SK-N-SH treated with all-trans-retinoic acid at 6 μM for 48 hours (cell line): ENCODE measurements around the gene BICDL1.

ENCODE experiments used
- ARNTL ChIP-seq: fragments of 450-650 bp; formaldehyde crosslinking; IDR thresholded peaks from 2 replicates; pipeline ENCODE4 v1.5.0; 2020; ENCODE audit warnings: low read depth, mild to moderate bottlenecking, moderate library complexity, borderline replicate concordance
- BACH2 ChIP-seq: fragments of 250-450 bp; sonication (Bioruptor Pico); IDR thresholded peaks from 2 replicates; pipeline ENCODE4 v1.9.0; 2021; ENCODE audit warnings: mild to moderate bottlenecking, borderline replicate concordance
- CSDC2 ChIP-seq: fragments of 250-450 bp; sonication (Bioruptor Pico); IDR thresholded peaks from 2 replicates; pipeline ENCODE4 v1.5.0; 2020; ENCODE audit warnings: mild to moderate bottlenecking, moderate library complexity
- ESRRG ChIP-seq: fragments of 250-450 bp; sonication (Bioruptor Pico); IDR thresholded peaks from 2 replicates; pipeline ENCODE4 v1.6.1; 2021; ENCODE audit warnings: mild to moderate bottlenecking
- TOX ChIP-seq: fragments of 250-450 bp; sonication (Bioruptor Pico); IDR thresholded peaks from 2 replicates; pipeline ENCODE4 v1.8.0; 2021; ENCODE audit warnings: mild to moderate bottlenecking, moderate library complexity, borderline replicate concordance
- ZC3H10 ChIP-seq: fragments of 250-450 bp; sonication (Bioruptor Pico); IDR thresholded peaks from 2 replicates; pipeline ENCODE4 v1.5.1; 2021; ENCODE audit warnings: mild to moderate bottlenecking, moderate library complexity
- ZFP30 ChIP-seq: fragments of 450-650 bp; formaldehyde crosslinking; IDR thresholded peaks from 2 replicates; pipeline ENCODE4 v1.5.0; 2022; ENCODE audit warnings: mild to moderate bottlenecking, moderate library complexity
- ZNF565 ChIP-seq: fragments of 450-650 bp; formaldehyde crosslinking; conservative IDR thresholded peaks from 2 replicates; pipeline ENCODE4 v1.5.0; 2020; ENCODE audit warnings: low read depth, mild to moderate bottlenecking, moderate library complexity
- ZNF8 ChIP-seq: fragments of 450-650 bp; formaldehyde crosslinking; IDR thresholded peaks from 2 replicates; pipeline ENCODE4 v1.5.0; 2020; ENCODE audit warnings: mild to moderate bottlenecking, moderate library complexity
- TF ChIP-seq, protein P1 (sequence below): fragments of 250-450 bp; sonication (Bioruptor Pico); IDR thresholded peaks from 2 replicates; pipeline ENCODE4 v1.8.0; 2020; ENCODE audit warnings: mild to moderate bottlenecking, moderate library complexity, borderline replicate concordance
- TF ChIP-seq, protein P2 (sequence below): fragments of 250-450 bp; sonication (Bioruptor Pico); IDR thresholded peaks from 2 replicates; pipeline ENCODE4 v1.5.1; 2020; ENCODE audit warnings: low read depth, mild to moderate bottlenecking, moderate library complexity

DNA sequence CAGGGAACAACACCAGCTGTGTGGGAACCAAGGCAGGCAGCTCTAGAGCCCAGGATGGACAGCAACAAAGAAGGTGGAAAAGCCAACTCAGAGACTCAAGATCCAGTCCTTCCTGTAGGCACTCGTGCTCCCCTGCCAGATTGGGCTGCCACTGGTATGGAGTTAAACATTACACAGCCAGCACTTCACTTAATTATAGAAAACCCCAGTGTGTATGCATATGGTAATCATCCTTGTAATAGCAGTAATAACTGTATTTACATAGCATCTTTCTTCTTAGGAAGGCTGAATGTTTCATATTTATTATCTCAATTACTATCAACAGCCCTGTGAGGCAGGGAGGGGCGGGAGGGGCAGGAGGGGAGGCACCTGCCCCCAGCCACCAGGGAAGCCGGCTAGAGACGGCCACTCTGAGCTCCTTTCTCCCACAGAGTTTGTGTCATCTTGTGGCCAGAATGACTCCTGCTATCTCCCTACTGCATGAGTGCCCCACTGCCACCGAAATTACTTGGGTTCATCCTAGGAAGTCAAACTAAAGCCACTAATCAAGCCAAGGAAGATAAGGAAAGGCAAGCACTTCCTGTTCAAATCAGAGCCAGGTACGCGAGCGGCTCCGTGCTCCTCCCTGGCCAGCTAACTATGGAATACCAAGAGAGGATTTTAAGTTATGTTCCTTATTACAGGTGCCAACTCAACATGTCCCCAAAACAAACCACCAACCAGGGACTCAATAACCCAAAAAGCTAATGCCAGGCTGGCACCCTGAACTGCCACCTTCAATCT lies 143.2 kb downstream of the BICDL1 start:
- no peak for TF ChIP-seq ZFP30 (CRISPR knock-in tag)
- no peak for TF ChIP-seq ZNF565 (CRISPR knock-in tag)
- TF ChIP-seq, protein P1, sequence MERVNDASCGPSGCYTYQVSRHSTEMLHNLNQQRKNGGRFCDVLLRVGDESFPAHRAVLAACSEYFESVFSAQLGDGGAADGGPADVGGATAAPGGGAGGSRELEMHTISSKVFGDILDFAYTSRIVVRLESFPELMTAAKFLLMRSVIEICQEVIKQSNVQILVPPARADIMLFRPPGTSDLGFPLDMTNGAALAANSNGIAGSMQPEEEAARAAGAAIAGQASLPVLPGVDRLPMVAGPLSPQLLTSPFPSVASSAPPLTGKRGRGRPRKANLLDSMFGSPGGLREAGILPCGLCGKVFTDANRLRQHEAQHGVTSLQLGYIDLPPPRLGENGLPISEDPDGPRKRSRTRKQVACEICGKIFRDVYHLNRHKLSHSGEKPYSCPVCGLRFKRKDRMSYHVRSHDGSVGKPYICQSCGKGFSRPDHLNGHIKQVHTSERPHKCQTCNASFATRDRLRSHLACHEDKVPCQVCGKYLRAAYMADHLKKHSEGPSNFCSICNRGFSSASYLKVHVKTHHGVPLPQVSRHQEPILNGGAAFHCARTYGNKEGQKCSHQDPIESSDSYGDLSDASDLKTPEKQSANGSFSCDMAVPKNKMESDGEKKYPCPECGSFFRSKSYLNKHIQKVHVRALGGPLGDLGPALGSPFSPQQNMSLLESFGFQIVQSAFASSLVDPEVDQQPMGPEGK, result no peak
- TF ChIP-seq ARNTL, result no peak
- TF ChIP-seq ZNF8 (CRISPR knock-in tag), result no peak
- TF ChIP-seq, protein P2, sequence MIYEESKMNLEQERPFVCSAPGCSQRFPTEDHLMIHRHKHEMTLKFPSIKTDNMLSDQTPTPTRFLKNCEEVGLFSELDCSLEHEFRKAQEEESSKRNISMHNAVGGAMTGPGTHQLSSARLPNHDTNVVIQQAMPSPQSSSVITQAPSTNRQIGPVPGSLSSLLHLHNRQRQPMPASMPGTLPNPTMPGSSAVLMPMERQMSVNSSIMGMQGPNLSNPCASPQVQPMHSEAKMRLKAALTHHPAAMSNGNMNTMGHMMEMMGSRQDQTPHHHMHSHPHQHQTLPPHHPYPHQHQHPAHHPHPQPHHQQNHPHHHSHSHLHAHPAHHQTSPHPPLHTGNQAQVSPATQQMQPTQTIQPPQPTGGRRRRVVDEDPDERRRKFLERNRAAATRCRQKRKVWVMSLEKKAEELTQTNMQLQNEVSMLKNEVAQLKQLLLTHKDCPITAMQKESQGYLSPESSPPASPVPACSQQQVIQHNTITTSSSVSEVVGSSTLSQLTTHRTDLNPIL (CRISPR knock-in tag), result no peak
- TF ChIP-seq TOX (CRISPR knock-in tag), result no peak
- no peak for TF ChIP-seq ZC3H10 (CRISPR knock-in tag)
- no peak for TF ChIP-seq BACH2
- no peak for TF ChIP-seq ESRRG (CRISPR knock-in tag)
- no peak for TF ChIP-seq CSDC2 (CRISPR knock-in tag)
